ENCODE results near the gene FGF9. TPM values are rescaled to one million over a fixed set of nuclear protein-coding genes. Genes with fewer than 3 reads are reported as not detected.
A peak's percentile ranks its signal among the peaks of the same experiment; 100 is the strongest.

Gene FGF9
- total and polyA plus RNA-seq, 2 donors from 2014 or later: 8.5 to 8.6 TPM

- intact Hi-C loops (cut with DNase I): no loop called here
- no peak for FAIRE-seq
- DNase-seq: peak in 1 of 5 donors; percentile 20
- Histone ChIP-seq H3K4me1 (ENCODE audit: control insufficient read depth in 2 of 3, insufficient read depth in 2 of 3, low read depth in 1 of 3, low read length in 3 of 3) (peaks cover 0 to 3% (median 2%) of the 10 kb centered on the region in 3 donors), H3K9me3 (ENCODE audit: control insufficient read depth in 2 of 3, insufficient read depth in 1 of 3, low read length in 3 of 3) (no peaks in the 10 kb centered on the region), H3K9ac (ENCODE audit: low read length in 3 of 3) (no peak overlapping the region), H3K27me3 (ENCODE audit: control insufficient read depth, insufficient read depth, low read length) (peaks cover 2% of the 10 kb centered on the region), H3K4me3 (ENCODE audit: low read length in 3 of 3) (no peak overlapping the region), H3K27ac (ENCODE audit: low read depth in 2 of 2, low read length in 2 of 2) (peak overlapping the region in 1 of 2 donors; percentile 30), H3K36me3 (ENCODE audit: control insufficient read depth in 2 of 3, insufficient read depth in 3 of 3, low read length in 3 of 3) (no peaks in the 10 kb centered on the region)
- no peak for TF ChIP-seq CTCF (IDR thresholded peaks at IDR 0.05; ENCODE audit: borderline replicate concordance, extremely low read depth, insufficient read depth)
Observed at GRCh38 chr13:21719463-21719862, 48.6 kb downstream of the FGF9 start.

- DNase-seq: peak in 3 of 5 donors; percentile 41 to 50 (median 42)
- intact Hi-C loops (cut with DNase I): no loop called here
Observed at GRCh38 chr13:21723807-21724505, 53.1 kb downstream of the FGF9 start.

DNA sequence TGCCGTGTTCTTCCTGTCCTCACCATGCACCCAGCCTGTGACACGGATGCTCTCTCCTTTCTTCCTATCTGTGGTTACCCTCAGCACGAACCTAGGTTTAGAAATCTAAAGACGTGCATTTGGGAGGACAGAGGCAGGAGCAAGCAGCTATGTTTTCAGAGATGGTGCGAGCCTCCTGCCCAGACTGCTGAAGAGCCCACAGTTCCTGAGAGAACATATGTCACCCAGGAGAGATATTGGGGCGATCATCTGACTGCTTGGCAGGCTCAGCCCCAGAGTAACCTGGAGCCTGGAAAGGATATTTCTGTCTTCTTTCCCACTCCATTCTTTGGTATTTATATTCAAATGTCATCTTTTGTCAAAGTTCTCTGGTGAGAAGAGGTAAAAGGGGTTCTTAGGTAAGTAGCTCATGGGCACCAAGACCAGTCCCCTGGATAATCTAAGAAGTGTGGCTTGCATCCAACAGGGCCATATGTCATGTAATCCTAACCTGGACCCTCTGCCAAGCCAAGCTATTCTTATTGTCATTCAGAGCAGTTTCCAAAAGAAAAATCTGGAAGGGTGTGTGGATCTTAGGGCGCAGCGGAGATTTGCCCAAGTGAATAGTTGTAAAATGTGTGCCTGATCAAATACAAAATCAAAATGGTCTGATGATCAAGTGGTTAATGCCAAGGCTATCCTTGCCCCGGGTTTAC, 59.5 kb downstream of the FGF9 start:
- FAIRE-seq: no peak
- no peak overlapping the region for H3K4me3 ChIP-seq (ENCODE audit: low read length in 3 of 3)
- H3K9me3 ChIP-seq (ENCODE audit: control insufficient read depth in 2 of 3, insufficient read depth in 1 of 3, low read length in 3 of 3): no peaks in the 10 kb centered on the region
- no peaks in the 10 kb centered on the region for H3K36me3 ChIP-seq (ENCODE audit: control insufficient read depth in 2 of 3, insufficient read depth in 3 of 3, low read length in 3 of 3)
- H3K27ac ChIP-seq (ENCODE audit: low read depth in 2 of 2, low read length in 2 of 2): no peak overlapping the region
- H3K27me3 ChIP-seq (ENCODE audit: control insufficient read depth, insufficient read depth, low read length): no peaks in the 10 kb centered on the region
- intact Hi-C loops (cut with DNase I): no loop called here
- TF ChIP-seq CTCF (IDR thresholded peaks at IDR 0.05; ENCODE audit: borderline replicate concordance, extremely low read depth, insufficient read depth): no peak
- H3K9ac ChIP-seq (ENCODE audit: low read length in 3 of 3): no peak overlapping the region
- no peaks in the 10 kb centered on the region for H3K4me1 ChIP-seq (ENCODE audit: control insufficient read depth in 2 of 3, insufficient read depth in 2 of 3, low read depth in 1 of 3, low read length in 3 of 3)
- no peak for DNase-seq

More at GRCh38 chr13:21723807-21724505, 53.1 kb downstream of the FGF9 start:
- Histone ChIP-seq H3K27me3 (ENCODE audit: control insufficient read depth, insufficient read depth, low read length) (peaks cover 2% of the 10 kb centered on the region), H3K4me1 (ENCODE audit: control insufficient read depth in 2 of 3, insufficient read depth in 2 of 3, low read depth in 1 of 3, low read length in 3 of 3) (no peaks in the 10 kb centered on the region), H3K27ac (ENCODE audit: low read depth in 2 of 2, low read length in 2 of 2) (no peak overlapping the region), H3K36me3 (ENCODE audit: control insufficient read depth in 2 of 3, insufficient read depth in 3 of 3, low read length in 3 of 3) (no peaks in the 10 kb centered on the region), H3K4me3 (ENCODE audit: low read length in 3 of 3) (no peak overlapping the region), H3K9me3 (ENCODE audit: control insufficient read depth in 2 of 3, insufficient read depth in 1 of 3, low read length in 3 of 3) (no peaks in the 10 kb centered on the region), H3K9ac (ENCODE audit: low read length in 3 of 3) (no peak overlapping the region)
- no peak for FAIRE-seq
- no peak for TF ChIP-seq CTCF (IDR thresholded peaks at IDR 0.05; ENCODE audit: borderline replicate concordance, extremely low read depth, insufficient read depth)
